GM10266 (cell line): ENCODE measurements around the gene CISD1.
A peak's percentile ranks its signal among the peaks of the same experiment; 100 is the strongest.

ENCODE experiments used
- DNase-seq: peaks from one replicate; pipeline ENCODE4 v3.0.0; 2012; ENCODE audit errors: extremely low spot score
- CTCF ChIP-seq: IDR thresholded peaks from 2 replicates; pipeline ENCODE4 v1.5.1; 2012; ENCODE audit warnings: mild to moderate bottlenecking, low read depth; ENCODE audit not compliant: control insufficient read depth, insufficient read depth; ENCODE audit errors: missing control alignments

Gene CISD1

GRCh38 chr10:58266826-58267712, 1.9 kb upstream of the CISD1 start:
- peak; percentile 39 for DNase-seq
- TF ChIP-seq CTCF, result no peak

- DNase-seq, result peak; percentile 84
- no peak for TF ChIP-seq CTCF
Measured at GRCh38 chr10:58267713-58268453, 1.1 kb upstream of the CISD1 start, which contains the start of gene IPMK. Gene IPMK, minus strand, starts transcription at chr10:58267894. Its CDS starts 283 bp downstream, at chr10:58267611.

- TF ChIP-seq CTCF, result no peak
- no peak for DNase-seq
Measured at GRCh38 chr10:58268454-58268945, 462 bp upstream of the CISD1 start.

GRCh38 chr10:58269782-58270290, 874 bp downstream of the CISD1 start:
- DNase-seq, result no peak
- no peak for TF ChIP-seq CTCF

GRCh38 chr10:58275261-58275660, 6.3 kb downstream of the CISD1 start:
- TF ChIP-seq CTCF, result no peak
- DNase-seq, result no peak

- no peak for DNase-seq
- TF ChIP-seq CTCF, result no peak
Measured at GRCh38 chr10:58275908-58276307, 6.9 kb downstream of the CISD1 start.
